NAMALWA (cell line): ENCODE results near the gene EIF3M.
"Not testable (repeated sequence)": the region's sequence is repeated elsewhere in the genome, so short reads cannot be mapped to it uniquely, and the experiment has no call there.

Experiments used
- DNase-seq: peaks from one replicate; pipeline ENCODE4 v3.0.0-alpha.2; 2015; ENCODE audit warnings: low spot score

Gene EIF3M

DNA sequence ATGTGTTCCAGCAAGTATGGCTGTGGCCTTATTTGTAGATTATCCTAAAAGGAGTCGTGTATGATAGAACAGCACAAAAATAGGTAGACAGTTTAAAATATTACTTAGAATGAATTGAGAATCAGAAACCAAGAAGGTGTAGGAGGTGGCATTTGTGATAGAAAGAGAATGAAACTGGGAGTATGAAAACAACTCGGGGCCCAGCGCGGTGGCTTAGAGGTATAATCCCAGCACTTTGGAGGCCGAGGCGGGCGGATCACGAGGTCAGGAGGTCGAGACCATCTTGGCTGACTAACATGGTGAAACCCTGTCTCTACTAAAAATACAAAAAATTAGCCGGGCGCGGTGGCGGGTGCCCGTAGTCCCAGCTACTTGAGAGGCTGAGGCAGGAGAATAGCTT lies 12.5 kb downstream of the EIF3M start:
- DNase-seq = not testable (repeated sequence)

GRCh38 chr11:32597921-32598320 lies 14.3 kb downstream of the EIF3M start:
- DNase-seq = no peak

GRCh38 chr11:32602657-32603415 lies 19.2 kb downstream of the EIF3M start:
- DNase-seq = no peak

DNA sequence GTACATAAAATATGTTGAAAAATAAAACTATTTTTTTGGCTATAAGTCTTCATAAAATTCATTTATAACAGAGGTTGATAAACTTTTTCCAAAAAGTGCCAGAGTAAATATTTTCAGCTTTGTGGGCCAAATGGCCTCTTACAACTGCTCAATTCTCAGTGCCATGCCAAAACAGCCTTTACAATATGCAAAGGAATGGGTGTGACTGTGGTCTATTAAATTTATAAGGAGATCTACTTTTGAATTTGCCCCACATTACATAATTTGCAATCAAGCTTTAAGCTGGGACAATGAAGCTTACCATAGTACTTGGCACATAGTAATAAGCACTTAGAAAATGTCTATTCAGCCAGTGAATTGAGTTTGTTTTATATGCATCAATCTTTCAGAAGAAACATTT lies 22.6 kb downstream of the EIF3M start:
- no peak for DNase-seq

DNA sequence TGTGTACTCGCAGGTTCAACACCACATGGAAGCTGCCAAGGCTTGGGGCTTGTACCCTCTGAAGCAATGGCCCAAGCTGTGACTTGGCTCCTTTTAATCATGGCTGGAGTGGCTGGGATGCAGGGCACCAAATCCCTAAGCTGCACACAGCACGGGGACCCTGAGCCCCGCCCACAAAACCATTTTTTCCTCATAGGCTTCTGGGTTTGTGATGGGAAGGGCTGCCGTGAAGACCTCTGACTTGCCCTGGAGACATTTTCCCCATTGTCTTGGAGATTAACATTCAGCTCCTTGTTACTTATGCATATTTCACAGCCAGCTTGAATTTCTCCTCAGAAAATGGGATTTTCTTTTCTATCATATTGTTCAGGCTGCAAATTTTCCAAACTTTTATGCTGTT lies 25.2 kb downstream of the EIF3M start:
- not testable (repeated sequence) for DNase-seq

- DNase-seq = no peak
Measured at GRCh38 chr11:32610797-32611352, 27.2 kb downstream of the EIF3M start.

DNA sequence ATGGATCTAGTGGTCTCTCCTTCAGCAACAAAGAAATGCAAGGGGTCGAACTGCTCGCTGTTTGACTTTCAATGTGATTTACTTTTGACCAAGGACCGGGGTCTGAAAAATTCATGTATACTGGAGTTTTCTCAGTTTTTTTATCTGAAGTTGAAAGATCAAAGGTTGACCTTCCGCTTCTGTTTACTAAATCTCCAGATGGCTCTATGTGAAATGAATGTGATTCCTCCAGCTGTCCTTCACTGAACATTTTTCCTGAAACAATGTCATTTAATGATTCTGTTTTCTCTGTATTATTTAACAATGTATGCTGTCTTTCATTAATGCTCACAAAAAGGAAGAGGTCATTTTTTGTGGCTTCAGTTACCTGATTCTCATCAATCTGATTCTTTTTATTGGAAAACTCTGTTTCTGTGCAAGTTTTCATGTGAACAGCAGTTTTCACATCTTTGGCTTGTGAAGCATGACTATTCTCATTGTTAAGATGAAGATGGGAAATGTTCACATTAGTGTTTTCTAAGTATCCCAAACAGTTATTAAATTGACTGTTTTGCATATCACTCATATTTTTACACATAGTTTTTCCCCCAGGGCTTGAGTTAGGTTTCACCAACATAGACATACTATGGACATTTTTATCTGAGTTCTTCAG lies 30.0 kb downstream of the EIF3M start:
- DNase-seq = no peak

- DNase-seq = no peak
Measured at GRCh38 chr11:32615422-32615821, 31.8 kb downstream of the EIF3M start.

DNA sequence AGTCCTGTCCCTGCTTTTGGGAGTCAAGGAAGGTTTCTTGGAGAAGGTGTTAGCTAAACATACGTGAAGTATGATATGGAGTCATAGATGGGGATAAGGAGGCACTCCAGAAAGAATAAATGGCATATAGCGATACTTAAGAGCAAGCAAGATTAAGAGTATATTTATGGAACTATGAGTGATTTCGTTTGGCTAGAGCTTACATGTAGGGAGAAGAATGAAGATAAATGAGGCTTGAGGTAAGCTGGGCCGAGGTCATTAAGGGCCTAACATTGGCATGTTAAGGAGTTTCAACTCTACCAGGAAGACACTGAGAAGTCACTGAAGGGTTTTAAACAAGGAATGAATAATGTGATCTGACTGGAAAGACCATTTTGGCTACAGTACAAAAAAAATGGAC lies 33.3 kb downstream of the EIF3M start:
- DNase-seq = no peak

- DNase-seq = no peak
Measured at GRCh38 chr11:32630844-32631243, 47.2 kb downstream of the EIF3M start.

DNA sequence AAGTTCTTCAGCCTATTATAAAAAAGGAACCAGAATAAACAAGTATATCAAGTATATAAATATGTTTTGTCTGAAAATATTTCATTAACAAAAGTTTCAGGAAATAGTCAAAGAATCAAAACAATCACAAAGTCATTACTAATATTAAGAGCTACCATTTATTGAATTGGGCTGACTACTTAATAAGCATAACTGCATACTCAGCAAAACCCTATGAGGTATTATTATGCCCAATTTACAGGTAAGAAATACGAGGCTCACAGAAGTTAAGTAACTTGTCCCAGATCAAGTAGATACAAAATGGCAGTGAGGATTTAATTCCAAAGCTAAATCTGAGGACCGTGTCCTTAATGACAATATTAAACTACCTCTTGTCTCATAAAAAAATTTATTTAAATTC lies 52.2 kb downstream of the EIF3M start:
- no peak for DNase-seq

DNA sequence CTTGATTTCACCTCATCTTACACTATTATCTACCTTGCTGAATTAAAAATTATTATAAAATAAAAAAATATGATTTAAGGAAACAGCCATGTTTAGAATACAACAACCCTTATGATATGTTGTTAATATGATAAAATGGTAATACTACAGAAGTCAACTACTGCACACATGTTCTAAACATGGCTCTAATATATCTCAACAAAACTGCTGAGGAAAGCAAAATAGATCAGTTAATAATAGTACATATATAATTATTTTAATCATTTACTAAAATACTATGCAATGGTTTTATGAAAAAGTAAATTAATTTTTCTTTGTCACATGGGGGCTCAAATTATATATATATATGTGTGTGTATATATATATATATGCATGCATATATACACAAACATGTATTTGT lies 57.7 kb downstream of the EIF3M start:
- DNase-seq = no peak

DNA sequence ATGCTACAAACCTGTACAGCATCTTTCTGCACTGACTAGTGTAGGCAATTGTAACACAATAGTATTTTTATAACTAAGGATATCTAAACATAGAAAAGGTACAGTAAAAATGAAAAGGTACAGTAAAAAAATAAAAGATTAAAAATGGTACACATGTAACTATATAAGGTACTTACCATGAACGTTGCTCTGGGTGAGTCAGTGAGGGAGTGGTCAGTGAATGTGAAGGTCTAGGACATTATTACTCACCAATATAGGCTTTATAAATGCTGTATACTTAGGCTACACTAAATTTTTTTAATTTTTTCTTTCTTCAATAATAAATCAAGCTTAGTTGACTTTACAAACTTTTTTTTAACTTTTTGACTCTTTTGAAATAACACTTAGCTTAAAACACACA lies 59.9 kb downstream of the EIF3M start:
- DNase-seq = no peak
